Ishikawa (cell line): ENCODE data around the gene EPGN.

Experiments used
- CEBPB ChIP-seq: IDR thresholded peaks from 2 replicates; pipeline ENCODE4 v1.6.1; 2012
- CREB1 ChIP-seq: IDR thresholded peaks from 2 replicates; pipeline ENCODE4 v1.6.1; 2012; ENCODE audit warnings: low read depth
- EGR1 ChIP-seq: IDR thresholded peaks from 2 replicates; pipeline ENCODE4 v1.6.1; 2012
- EP300 ChIP-seq: IDR thresholded peaks from 2 replicates; pipeline ENCODE4 v1.6.1; 2012; ENCODE audit warnings: borderline replicate concordance
- FOXM1 ChIP-seq: IDR thresholded peaks from 2 replicates; pipeline ENCODE4 v1.6.1; 2012; ENCODE audit warnings: low read depth, borderline replicate concordance
- MAX ChIP-seq: IDR thresholded peaks from 2 replicates; pipeline ENCODE4 v1.6.1; 2012
- NFIC ChIP-seq: IDR thresholded peaks from 2 replicates; pipeline ENCODE4 v1.6.1; 2012
- RAD21 ChIP-seq: IDR thresholded peaks from 2 replicates; pipeline ENCODE4 v1.6.1; 2012; ENCODE audit warnings: low read depth
- REST ChIP-seq: IDR thresholded peaks from 2 replicates; pipeline ENCODE4 v1.6.1; 2012; ENCODE audit warnings: low read depth, mild to moderate bottlenecking
- TAF1 ChIP-seq: IDR thresholded peaks from 2 replicates; pipeline ENCODE4 v1.6.1; 2012; ENCODE audit warnings: low read depth, mild to moderate bottlenecking
- TCF12 ChIP-seq: IDR thresholded peaks from 2 replicates; pipeline ENCODE4 v1.6.1; 2012; ENCODE audit warnings: low read depth
- TEAD4 ChIP-seq: IDR thresholded peaks from 2 replicates; pipeline ENCODE4 v1.6.1; 2012
- USF1 ChIP-seq: IDR thresholded peaks from 2 replicates; pipeline ENCODE4 v1.6.1; 2012
- YY1 ChIP-seq: IDR thresholded peaks from 2 replicates; pipeline ENCODE4 v1.6.1; 2012; ENCODE audit warnings: low read depth
- ZBTB7A ChIP-seq: IDR thresholded peaks from 2 replicates; pipeline ENCODE4 v1.6.1; 2012; ENCODE audit warnings: low read depth

EPGN gene

GRCh38 chr4:74293558-74293957, 14.7 kb upstream of the EPGN start:
- TF ChIP-seq RAD21 (no peak), TEAD4 (no peak), MAX (no peak), NFIC (no peak), EGR1 (no peak), USF1 (no peak), REST (no peak), FOXM1 (no peak), ZBTB7A (no peak), TAF1 (no peak), YY1 (no peak)

- TF ChIP-seq TEAD4 (no peak), RAD21 (no peak), CEBPB (no peak), EP300 (no peak), MAX (no peak), NFIC (no peak), USF1 (no peak), CREB1 (no peak), TCF12 (no peak), FOXM1 (no peak), YY1 (no peak), TAF1 (no peak), ZBTB7A (no peak), REST (no peak), EGR1 (no peak)
These were observed 13.6 kb upstream of the EPGN start for GRCh38 chr4:74294681-74295080.

GRCh38 chr4:74297539-74297938, 10.7 kb upstream of the EPGN start:
- TF ChIP-seq FOXM1 (no peak), NFIC (no peak), USF1 (no peak), REST (no peak), RAD21 (no peak), YY1 (no peak)

- no peak for TF ChIP-seq MAX
- no peak for TF ChIP-seq NFIC
These were observed 4.1 kb upstream of the EPGN start for GRCh38 chr4:74304095-74304625.

GRCh38 chr4:74305000-74305399, 3.3 kb upstream of the EPGN start:
- TF ChIP-seq NFIC (no peak), YY1 (no peak), RAD21 (no peak), FOXM1 (no peak), EP300 (no peak), MAX (no peak), CREB1 (no peak), TCF12 (no peak), CEBPB (no peak), EGR1 (no peak), TAF1 (no peak), REST (no peak), USF1 (no peak), ZBTB7A (no peak), TEAD4 (no peak)
